Right hindlimb (tissue), 1 donor: ENCODE data around the gene ZBTB26.
A peak's percentile ranks its signal among the peaks of the same experiment; 100 is the strongest.

Experiments
- DNase-seq: peaks from one replicate; pipeline ENCODE4 v3.0.0-alpha.2; 2018

The ZBTB26 gene, protein sequence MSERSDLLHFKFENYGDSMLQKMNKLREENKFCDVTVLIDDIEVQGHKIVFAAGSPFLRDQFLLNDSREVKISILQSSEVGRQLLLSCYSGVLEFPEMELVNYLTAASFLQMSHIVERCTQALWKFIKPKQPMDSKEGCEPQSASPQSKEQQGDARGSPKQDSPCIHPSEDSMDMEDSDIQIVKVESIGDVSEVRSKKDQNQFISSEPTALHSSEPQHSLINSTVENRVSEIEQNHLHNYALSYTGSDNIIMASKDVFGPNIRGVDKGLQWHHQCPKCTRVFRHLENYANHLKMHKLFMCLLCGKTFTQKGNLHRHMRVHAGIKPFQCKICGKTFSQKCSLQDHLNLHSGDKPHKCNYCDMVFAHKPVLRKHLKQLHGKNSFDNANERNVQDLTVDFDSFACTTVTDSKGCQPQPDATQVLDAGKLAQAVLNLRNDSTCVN

DNA sequence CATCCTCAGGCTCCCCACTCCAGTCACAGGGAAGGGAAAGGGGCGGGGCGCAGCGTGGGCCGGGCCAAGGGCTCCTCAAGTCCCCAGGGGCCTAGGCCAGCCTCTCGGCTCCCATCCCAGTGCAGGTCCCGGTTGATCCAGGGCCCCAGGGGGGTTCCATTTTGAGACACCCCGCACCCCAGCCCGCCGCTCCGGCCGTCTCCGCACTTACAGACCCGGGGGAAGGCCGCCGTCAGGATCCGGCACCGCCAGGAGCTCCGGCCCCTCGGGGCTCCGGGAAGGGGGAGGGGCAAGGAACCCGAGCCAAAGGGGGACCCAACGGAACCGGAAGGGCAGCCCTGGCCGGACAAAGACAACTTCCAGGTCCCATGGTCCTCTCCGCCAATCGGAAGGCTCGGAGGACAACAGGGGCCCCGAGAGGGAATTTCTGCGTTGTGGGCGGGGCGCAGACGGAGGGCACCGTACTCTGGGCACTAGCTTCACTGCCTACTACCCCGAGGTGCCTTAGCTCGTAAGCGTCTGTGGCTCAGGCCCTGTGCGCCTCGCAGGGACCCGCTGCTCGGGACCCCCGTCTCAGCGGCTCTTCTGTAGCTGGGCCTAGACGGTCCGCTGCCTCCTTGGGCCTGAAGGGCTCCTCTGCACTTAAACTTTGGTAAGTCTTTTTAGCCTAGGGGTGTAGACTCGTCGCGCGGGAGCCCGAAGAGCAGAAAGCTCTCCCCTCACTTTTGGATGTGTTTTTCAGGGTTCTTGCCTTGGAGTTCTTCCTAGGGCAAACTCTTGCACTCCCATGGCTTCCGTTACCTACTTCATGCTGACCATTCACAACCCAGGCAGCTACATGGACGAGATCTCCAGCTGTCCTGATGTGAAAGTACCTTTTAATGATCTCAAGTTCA is at the start of gene ZBTB26:
Gene ZBTB26, minus strand, starts transcription at position 287 of the 896 bp plus-strand sequence. CDS start 11,578 bp downstream, outside the sequence.
- peak; percentile 95 for DNase-seq

DNA sequence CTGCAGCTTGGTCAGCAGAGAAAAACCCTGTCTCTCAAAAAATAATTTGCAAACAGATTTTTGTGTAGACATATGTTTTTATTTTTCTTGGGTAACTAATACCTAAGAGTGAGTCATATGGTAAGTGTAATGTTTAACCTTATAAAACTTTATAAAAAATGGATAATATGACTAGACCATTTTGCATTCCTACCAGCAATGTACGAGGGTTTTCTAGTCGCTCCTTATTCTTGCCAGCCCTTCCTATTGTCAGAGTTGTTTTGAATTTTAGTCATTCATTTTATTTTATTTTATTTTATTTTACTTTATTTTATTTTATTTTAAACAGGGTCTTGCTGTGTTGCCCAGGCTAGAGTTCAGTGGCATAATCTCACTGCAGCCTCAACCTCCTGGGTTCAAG is 47.3 kb upstream of the ZBTB26 start:
- no peak for DNase-seq

GRCh38 chr9:122975196-122975595 is 43.9 kb upstream of the ZBTB26 start:
- DNase-seq: no peak

DNA sequence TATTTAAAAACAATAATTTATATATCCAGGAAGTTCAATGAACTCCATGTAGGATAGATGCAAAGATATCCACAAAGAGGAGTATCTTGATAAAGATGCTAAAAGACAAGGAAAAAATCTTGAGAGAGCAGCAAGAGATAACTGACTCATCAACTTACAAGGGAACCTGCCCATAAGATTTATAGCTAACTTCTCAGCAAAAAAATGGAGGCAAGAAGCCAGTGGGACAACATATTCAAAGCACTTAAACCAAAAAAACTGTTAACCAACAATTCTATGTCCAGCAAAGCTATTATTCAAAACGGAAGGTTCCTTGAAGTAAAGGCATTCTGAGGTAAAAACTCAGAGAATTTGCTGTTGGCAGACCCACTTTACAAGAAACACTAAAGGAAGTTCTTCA is 29.8 kb upstream of the ZBTB26 start:
- DNase-seq: no peak

GRCh38 chr9:122955961-122956360 is 24.6 kb upstream of the ZBTB26 start:
- no peak for DNase-seq

- DNase-seq: no peak
Observed at GRCh38 chr9:122954253-122954691, 23.0 kb upstream of the ZBTB26 start.

DNA sequence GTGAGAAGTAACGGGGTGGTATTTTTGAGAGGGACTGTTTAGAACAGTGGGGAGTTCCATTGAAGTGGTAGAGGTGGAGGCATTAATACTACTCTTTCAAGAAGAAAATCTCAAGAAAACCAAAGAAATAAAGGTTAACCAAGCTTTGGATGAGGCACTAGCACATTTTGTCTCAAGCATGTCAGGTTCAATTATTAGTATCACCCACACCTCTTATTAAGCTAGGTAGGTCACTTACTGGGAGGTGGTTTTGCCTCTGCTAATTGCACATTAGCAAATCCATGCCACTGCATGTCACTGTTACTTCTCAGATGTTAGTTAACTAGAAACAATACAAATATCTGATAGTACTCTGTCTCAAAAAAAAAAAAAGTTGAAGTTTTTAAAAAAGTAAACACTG is 19.7 kb upstream of the ZBTB26 start:
- no peak for DNase-seq

- DNase-seq: no peak
Observed at GRCh38 chr9:122950263-122950662, 19.0 kb upstream of the ZBTB26 start.

GRCh38 chr9:122949696-122950095 is 18.4 kb upstream of the ZBTB26 start:
- DNase-seq: no peak

DNA sequence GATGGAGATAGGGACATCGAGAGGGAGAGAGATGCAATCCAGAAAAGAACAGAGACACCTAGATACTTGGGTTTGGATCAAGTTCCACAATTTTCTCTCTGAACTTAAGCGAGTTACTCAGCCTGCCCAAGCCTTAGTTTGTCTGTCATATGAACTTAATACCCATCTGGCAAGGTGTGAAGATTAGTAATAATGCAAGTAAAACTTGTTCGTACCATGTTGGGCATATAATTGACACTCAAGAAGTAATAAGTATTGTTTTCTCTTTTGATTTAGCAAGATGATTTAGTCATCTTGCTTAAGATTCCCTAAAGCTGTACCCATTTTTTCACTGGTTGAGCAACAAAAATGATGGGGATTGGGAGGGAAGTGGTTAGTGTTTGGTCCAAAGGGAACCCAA is 17.0 kb upstream of the ZBTB26 start:
- DNase-seq: no peak

DNA sequence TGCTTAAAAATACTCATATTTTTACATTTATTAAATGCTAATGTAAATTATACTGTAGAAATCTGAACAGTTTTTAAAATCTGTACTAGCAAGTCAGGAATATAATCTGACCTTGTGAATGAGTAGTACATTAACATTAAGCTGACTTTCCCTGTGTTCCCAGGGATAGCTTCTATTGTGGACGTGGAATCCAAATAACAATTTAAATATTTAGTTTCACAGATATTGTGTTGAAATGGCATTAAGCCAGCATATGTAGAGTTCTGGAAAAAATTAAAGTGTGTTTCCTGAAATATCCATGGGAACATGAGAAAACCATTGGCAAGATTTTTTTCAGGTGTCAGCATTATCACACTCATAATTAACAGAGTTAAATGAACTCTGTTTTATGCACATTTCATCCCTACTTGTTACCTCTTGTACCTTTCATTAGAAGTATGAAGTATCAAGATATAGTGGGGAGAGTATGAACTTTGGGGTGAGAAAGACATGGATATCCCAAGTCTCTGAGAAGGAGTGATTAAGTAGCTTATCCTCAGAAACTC is 15.2 kb upstream of the ZBTB26 start:
- no peak for DNase-seq

DNA sequence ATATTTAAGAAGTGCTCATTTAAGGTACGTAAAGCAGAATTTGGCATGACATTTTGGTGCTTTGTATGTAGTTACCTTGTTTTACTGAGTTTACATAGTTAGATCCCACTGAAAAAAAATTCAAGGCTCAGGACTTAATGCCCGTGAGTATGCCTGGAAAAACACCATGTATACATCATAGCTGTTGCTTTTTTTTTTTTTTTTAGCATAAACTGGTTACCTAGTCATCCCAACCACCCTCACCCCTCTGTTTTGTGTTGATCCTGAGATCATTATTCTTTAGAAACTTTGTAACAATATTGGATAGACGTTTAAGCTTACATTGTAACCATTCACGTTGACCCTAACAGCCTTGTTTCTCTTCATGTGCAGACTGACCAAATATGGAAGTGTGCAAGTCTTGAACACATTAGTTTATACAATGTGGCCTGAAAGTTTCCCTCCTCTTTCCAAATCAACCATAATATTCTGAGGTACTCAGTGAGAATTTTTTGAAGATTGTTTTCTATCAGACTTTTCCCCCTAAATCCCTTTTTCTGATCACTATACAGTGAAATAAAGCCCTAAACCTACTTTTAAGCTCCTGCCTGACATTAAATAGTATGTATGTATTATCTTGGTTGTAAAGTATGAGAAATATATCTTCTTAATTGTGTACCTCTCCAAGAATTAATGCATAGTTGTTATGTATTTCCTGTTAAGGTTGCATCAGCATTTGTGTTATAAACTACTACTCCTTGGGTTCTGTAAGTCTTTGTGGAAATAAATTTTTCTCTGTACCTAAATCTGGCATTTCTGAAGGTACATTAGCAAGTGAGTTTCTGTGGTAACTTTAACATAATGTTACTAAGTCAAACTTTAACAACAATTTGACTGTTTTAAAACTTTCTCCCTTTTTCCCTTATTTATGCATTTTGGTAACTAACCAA is 13.9 kb upstream of the ZBTB26 start:
- no peak for DNase-seq

DNA sequence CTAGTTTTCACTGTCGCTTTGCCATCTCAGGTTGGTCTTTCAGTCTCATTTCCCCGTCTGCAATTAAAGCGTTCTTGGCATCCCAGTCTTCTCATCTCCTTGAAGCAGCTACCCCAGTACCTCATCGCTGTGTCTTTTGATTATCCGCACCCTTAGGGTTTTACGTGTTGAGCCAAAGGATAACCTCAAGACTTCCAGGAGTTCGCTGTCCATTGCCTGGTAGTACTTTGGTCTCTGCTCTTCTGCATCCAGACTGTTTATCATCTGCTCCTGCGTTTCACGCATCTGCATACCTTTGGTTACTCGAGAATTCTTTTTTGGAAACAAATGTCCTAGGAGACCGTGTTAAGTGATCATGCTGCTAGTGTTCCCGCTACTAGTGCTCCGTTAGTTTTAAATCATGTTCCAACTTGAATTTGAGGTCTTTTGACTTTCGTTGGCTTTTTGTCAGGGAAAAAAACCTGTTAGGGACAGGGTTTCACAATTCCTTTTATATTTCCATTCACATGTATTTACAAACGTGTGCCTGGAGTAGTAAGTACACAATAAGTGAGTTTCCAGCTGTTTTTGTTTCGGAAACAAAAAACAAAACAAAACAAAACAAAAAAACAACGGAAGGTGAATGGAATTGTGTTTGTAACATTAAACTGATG is 10.4 kb upstream of the ZBTB26 start:
- peak; percentile 22 for DNase-seq

- peak; percentile 99 for DNase-seq
Observed at GRCh38 chr9:122940749-122941581, 9.7 kb upstream of the ZBTB26 start, which contains the start of gene RABGAP1. TSS of gene RABGAP1 (plus strand) at chr9:122941020. CDS start at chr9:122957060, 16,040 bp downstream.

DNA sequence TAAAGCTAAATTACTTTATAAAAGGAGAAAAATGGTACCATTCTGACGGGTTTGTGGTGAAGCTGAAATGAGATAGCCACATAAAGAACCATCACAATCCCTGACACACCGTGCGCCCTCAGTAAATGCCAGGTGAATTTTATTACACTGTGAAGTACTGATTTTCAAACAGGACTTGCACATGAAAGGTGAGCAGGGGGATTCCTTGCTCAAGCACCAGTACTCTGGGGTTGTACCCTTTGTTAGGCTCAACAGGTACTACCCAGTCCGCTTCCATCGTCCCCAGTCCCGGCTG is 9.1 kb upstream of the ZBTB26 start:
- DNase-seq: no peak

DNA sequence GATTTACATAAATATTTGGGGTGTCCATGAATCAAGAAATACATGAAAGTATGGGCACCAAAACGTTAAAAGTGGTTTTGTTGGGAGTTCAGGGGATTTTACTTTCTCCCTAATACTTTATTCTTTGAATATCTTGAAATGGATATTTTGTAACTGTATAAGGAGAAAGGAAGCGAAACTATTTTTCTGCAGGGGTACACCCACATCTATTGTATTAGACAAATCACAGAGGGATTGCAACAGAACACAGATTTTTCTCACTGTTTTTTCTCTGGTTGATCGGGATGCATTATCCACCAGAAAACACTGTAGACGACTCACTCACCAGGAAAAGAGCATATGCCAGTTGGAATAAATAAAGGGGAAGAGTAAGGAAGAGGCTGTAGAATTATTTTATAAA is 8.3 kb upstream of the ZBTB26 start:
- no peak for DNase-seq

- no peak for DNase-seq
Observed at GRCh38 chr9:122936883-122937282, 5.6 kb upstream of the ZBTB26 start.

DNA sequence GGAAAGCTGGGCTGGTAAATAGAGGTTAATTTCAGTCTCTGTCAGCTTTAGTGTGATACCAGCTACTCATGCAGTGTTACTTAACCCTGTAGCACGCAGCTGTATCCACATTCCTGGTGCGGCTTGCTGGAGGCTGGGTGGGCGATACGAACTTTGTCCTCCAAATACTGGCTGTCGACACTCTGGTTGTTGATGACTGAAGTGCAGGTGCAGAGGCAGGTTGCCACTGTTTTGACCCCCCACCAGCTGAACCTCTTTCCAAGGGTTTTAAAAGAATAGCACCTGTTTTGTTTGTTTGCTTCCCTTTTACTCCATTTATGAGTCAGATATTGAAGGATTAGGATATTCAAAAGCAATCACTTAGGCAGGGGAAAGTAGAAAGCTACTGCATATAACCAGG is 5.2 kb upstream of the ZBTB26 start:
- DNase-seq: no peak

DNA sequence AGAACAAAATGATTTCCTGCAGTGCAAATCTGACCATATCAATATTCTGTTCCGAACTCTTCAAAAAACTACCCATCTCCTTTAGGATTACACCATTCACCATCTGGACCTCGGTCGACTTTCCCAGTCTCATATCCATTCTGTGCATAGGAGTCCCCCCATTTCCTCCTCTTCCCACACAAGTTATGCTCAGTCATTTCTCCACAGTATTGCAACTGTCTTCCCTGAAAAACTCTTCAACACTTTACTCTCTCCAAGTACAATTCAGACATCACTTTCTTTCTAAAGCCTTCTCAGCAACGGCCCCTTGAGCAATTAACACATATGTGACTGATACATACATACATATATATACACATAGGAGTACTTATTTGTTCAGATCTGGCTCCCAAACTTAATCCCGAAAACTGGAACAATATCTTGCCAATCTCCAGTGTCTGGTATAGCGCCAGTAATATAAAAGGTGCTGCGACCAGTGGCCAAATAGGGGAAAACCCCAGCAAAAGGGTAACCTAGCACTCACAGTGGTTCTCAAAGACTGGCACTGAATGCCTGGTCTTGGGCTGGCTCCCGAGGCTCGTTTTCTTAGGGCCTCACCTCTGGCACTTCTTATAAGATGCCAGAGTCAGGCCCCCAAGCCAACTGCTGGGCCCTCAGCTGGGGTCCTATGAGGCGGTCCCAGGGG is 629 bp downstream of the ZBTB26 start:
- no peak for DNase-seq

- no peak for DNase-seq
Observed at GRCh38 chr9:122929796-122930354, 1.4 kb downstream of the ZBTB26 start.
